ENCODE results near the gene NHERF1.

NHERF1 gene

GRCh38 chr17:74806334-74806733 lies 57.9 kb downstream of the NHERF1 start:
- in situ Hi-C loops (cut with MboI; ENCODE audit: low sequenced_read_pairs) = no loop called here

GRCh38 chr17:74807441-74807840 lies 59.0 kb downstream of the NHERF1 start:
- in situ Hi-C loops (cut with MboI; ENCODE audit: low sequenced_read_pairs) = no loop called here

- in situ Hi-C loops (cut with MboI; ENCODE audit: low sequenced_read_pairs) = no loop called here
These were observed 59.5 kb downstream of the NHERF1 start for GRCh38 chr17:74807925-74808324.

GRCh38 chr17:74808714-74809430 lies 60.4 kb downstream of the NHERF1 start:
- in situ Hi-C loops (cut with MboI; ENCODE audit: low sequenced_read_pairs) = no loop called here

- in situ Hi-C loops (cut with MboI; ENCODE audit: low sequenced_read_pairs) = no loop called here
These were observed 62.5 kb downstream of the NHERF1 start for GRCh38 chr17:74810699-74811485.

GRCh38 chr17:74812109-74813009 lies 63.9 kb downstream of the NHERF1 start:
- in situ Hi-C loops (cut with MboI; ENCODE audit: low sequenced_read_pairs) = no loop called here

- in situ Hi-C loops (cut with MboI; ENCODE audit: low sequenced_read_pairs) = no loop called here
These were observed 66.0 kb downstream of the NHERF1 start for GRCh38 chr17:74814453-74814852.

- in situ Hi-C loops (cut with MboI; ENCODE audit: low sequenced_read_pairs) = no loop called here
These were observed 66.6 kb downstream of the NHERF1 start for GRCh38 chr17:74815067-74815466.

- in situ Hi-C loops (cut with MboI; ENCODE audit: low sequenced_read_pairs) = no loop called here
These were observed 67.3 kb downstream of the NHERF1 start for GRCh38 chr17:74815550-74816370.

- in situ Hi-C loops (cut with MboI; ENCODE audit: low sequenced_read_pairs) = no loop called here
These were observed 68.6 kb downstream of the NHERF1 start for GRCh38 chr17:74816905-74817620.

GRCh38 chr17:74818291-74818938 lies 70.0 kb downstream of the NHERF1 start:
- in situ Hi-C loops (cut with MboI; ENCODE audit: low sequenced_read_pairs) = no loop called here

All from HL-60/S4 treated with phorbol 12-myristate 13-acetate at 8.2 ng/mL for 4 days and 3 days (cell line).